Epidermal melanocyte (primary cell): ENCODE measurements around the gene PRKAR2B.
"Not testable (repeated sequence)": the region's sequence is repeated elsewhere in the genome, so short reads cannot be mapped to it uniquely, and the experiment has no call there.

Source experiments
- DNase-seq: peaks from one replicate; pipeline ENCODE4 v3.0.0; 2011; ENCODE audit warnings: low spot score; ENCODE audit not compliant: insufficient read length

Gene PRKAR2B

GRCh38 chr7:107077699-107078516 lies 33.4 kb downstream of the PRKAR2B start:
- DNase-seq, result no peak

- no peak for DNase-seq
Measured at GRCh38 chr7:107078517-107078966, 34.0 kb downstream of the PRKAR2B start.

GRCh38 chr7:107079212-107079940 lies 34.9 kb downstream of the PRKAR2B start:
- DNase-seq, result no peak

GRCh38 chr7:107080099-107080505 lies 35.6 kb downstream of the PRKAR2B start:
- DNase-seq, result no peak

- DNase-seq, result no peak
Measured at GRCh38 chr7:107080533-107080932, 36.0 kb downstream of the PRKAR2B start.

GRCh38 chr7:107085180-107085579 lies 40.7 kb downstream of the PRKAR2B start:
- DNase-seq, result no peak

GRCh38 chr7:107089627-107090026 lies 45.1 kb downstream of the PRKAR2B start:
- DNase-seq, result no peak

- peak; percentile 29 for DNase-seq
Measured at GRCh38 chr7:107090457-107090856, 46.0 kb downstream of the PRKAR2B start.

- DNase-seq, result no peak
Measured at GRCh38 chr7:107091306-107091705, 46.8 kb downstream of the PRKAR2B start.

GRCh38 chr7:107093671-107094070 lies 49.2 kb downstream of the PRKAR2B start:
- not testable (repeated sequence) for DNase-seq

GRCh38 chr7:107099154-107099553 lies 54.6 kb downstream of the PRKAR2B start:
- DNase-seq, result not testable (repeated sequence)

- DNase-seq, result no peak
Measured at GRCh38 chr7:107100824-107101223, 56.3 kb downstream of the PRKAR2B start.

GRCh38 chr7:107103369-107103768 lies 58.9 kb downstream of the PRKAR2B start:
- no peak for DNase-seq

- no peak for DNase-seq
Measured at GRCh38 chr7:107104801-107105200, 60.3 kb downstream of the PRKAR2B start.

GRCh38 chr7:107105591-107106245 lies 61.2 kb downstream of the PRKAR2B start:
- no peak for DNase-seq

- no peak for DNase-seq
Measured at GRCh38 chr7:107108793-107109371, 64.4 kb downstream of the PRKAR2B start.

GRCh38 chr7:107109955-107110354 lies 65.5 kb downstream of the PRKAR2B start:
- no peak for DNase-seq

- DNase-seq, result no peak
Measured at GRCh38 chr7:107111196-107111595, 66.7 kb downstream of the PRKAR2B start.

GRCh38 chr7:107113866-107114265 lies 69.4 kb downstream of the PRKAR2B start:
- DNase-seq, result no peak

- no peak for DNase-seq
Measured at GRCh38 chr7:107115114-107115513, 70.6 kb downstream of the PRKAR2B start.

- no peak for DNase-seq
Measured at GRCh38 chr7:107115762-107116540, 71.4 kb downstream of the PRKAR2B start.
